GM23338 (cell line): ENCODE measurements around the gene TNNC1. TPM values are rescaled to one million over a fixed set of nuclear protein-coding genes. Genes with fewer than 3 reads are reported as not detected.

Experiments
- ATAC-seq: fragments of 200-7000 bp; cut with Tn5 transposase; 3 replicates; pipeline ENCODE4 v1.9.1; 2020
- DNase-seq: peaks from one replicate; pipeline ENCODE4 v3.0.0-alpha.2; 2015; ENCODE audit warnings: low spot score
- H2AFZ ChIP-seq: fragments of 200-600 bp; sonication (generic); 2 replicates; pipeline ENCODE4 v1.8.0; 2016; ENCODE audit warnings: antibody characterized with exemption, mild to moderate bottlenecking, moderate library complexity
- H3F3A ChIP-seq: fragments of 200-600 bp; sonication (generic); replicated peaks from 2 replicates; pipeline ENCODE4 v1.8.0; 2017; ENCODE audit warnings: antibody characterized with exemption, mixed run types, low read depth
- H3K27ac ChIP-seq: fragments of 200-600 bp; sonication (generic); 2 replicates; pipeline ENCODE4 v1.6.1; 2016; ENCODE audit warnings: low read depth
- H3K27me3 ChIP-seq: fragments of 200-600 bp; sonication (generic); 2 replicates; pipeline ENCODE4 v1.8.0; 2016; ENCODE audit warnings: mild to moderate bottlenecking, mixed run types, moderate library complexity; ENCODE audit not compliant: insufficient read depth
- H3K36me3 ChIP-seq: fragments of 200-600 bp; sonication (generic); 2 replicates; pipeline ENCODE4 v1.8.0; 2016; ENCODE audit warnings: mild to moderate bottlenecking; ENCODE audit not compliant: insufficient read depth
- H3K4me1 ChIP-seq: fragments of 200-600 bp; sonication (generic); 2 replicates; pipeline ENCODE4 v1.8.0; 2016; ENCODE audit warnings: mild to moderate bottlenecking, moderate library complexity; ENCODE audit not compliant: insufficient read depth
- H3K4me2 ChIP-seq: fragments of 200-600 bp; sonication (generic); 2 replicates; pipeline ENCODE4 v1.7.1; 2017; ENCODE audit warnings: mixed run types
- H3K4me3 ChIP-seq: fragments of 200-600 bp; sonication (generic); 2 replicates; pipeline ENCODE4 v1.6.1; 2016; ENCODE audit warnings: mixed run types
- H3K79me2 ChIP-seq: fragments of 200-600 bp; sonication (generic); replicated peaks from 2 replicates; pipeline ENCODE4 v1.8.0; 2017; ENCODE audit warnings: mild to moderate bottlenecking; ENCODE audit not compliant: insufficient read depth
- H3K9me2 ChIP-seq: fragments of 200-600 bp; sonication (generic); 2 replicates; pipeline ENCODE4 v1.8.0; 2017; ENCODE audit not compliant: insufficient read depth
- H4K20me1 ChIP-seq: fragments of 200-600 bp; sonication (generic); replicated peaks from 2 replicates; pipeline ENCODE4 v1.8.0; 2017; ENCODE audit warnings: mild to moderate bottlenecking; ENCODE audit not compliant: insufficient read depth
- H3K27ac Mint-ChIP-seq: 2 replicates; pipeline ENCODE4 v1.8.0; 2020; ENCODE audit warnings: inconsistent platforms, mild to moderate bottlenecking, moderate library complexity, mixed read lengths
- H3K27me3 Mint-ChIP-seq: 3 replicates; pipeline ENCODE4 v1.8.0; 2022; ENCODE audit warnings: low read depth, mild to moderate bottlenecking, moderate library complexity, mixed read lengths, inconsistent platforms; ENCODE audit not compliant: insufficient read depth, poor library complexity
- H3K36me3 Mint-ChIP-seq: 3 replicates; pipeline ENCODE4 v1.8.0; 2021; ENCODE audit warnings: low read depth, mild to moderate bottlenecking, inconsistent platforms, moderate library complexity, mixed read lengths
- H3K4me1 Mint-ChIP-seq: 3 replicates; pipeline ENCODE4 v1.8.0; 2020; ENCODE audit warnings: mild to moderate bottlenecking, inconsistent platforms, mixed read lengths
- H3K4me3 Mint-ChIP-seq: 3 replicates; pipeline ENCODE4 v1.8.0; 2021; ENCODE audit warnings: moderate library complexity, mild to moderate bottlenecking, inconsistent platforms, mixed read lengths
- H3K9me3 Mint-ChIP-seq: 3 replicates; pipeline ENCODE4 v1.8.0; 2020; ENCODE audit warnings: moderate library complexity, mild to moderate bottlenecking, inconsistent platforms, mixed read lengths
- CREB1 ChIP-seq: fragments of 250-450 bp; sonication (Bioruptor Pico); IDR thresholded peaks from 2 replicates; pipeline ENCODE4 v1.5.0; 2020; ENCODE audit warnings: low read depth, mild to moderate bottlenecking, moderate library complexity
- CTCF ChIP-seq, 2 experiments: fragments of 200-600 bp in 1 of 2; sonication (generic) in 1 of 2; conservative IDR thresholded peaks; 2 replicates each; pipeline versions ENCODE4 v1.5.1 to v1.6.1; 2016 to 2017; ENCODE audit warnings: antibody characterized with exemption in 2 of 2, low read depth in 2 of 2, mild to moderate bottlenecking in 2 of 2, moderate library complexity in 1 of 2
- EZH2 ChIP-seq: fragments of 200-600 bp; sonication (generic); IDR thresholded peaks from one replicate; pipeline ENCODE4 v1.8.0; 2017; ENCODE audit warnings: antibody characterized with exemption, mild to moderate bottlenecking, low read depth; ENCODE audit not compliant: unreplicated experiment
- EZH2phosphoT487 ChIP-seq: fragments of 200-600 bp; sonication (generic); IDR thresholded peaks from one replicate; pipeline ENCODE4 v1.8.1; 2018; ENCODE audit warnings: antibody characterized with exemption; ENCODE audit not compliant: unreplicated experiment
- JUNB ChIP-seq: IDR thresholded peaks from one replicate; pipeline ENCODE4 v1.6.1; 2016; ENCODE audit warnings: antibody characterized with exemption; ENCODE audit not compliant: unreplicated experiment
- NANOG ChIP-seq: IDR thresholded peaks from 2 replicates; pipeline ENCODE4 v1.6.1; 2016; ENCODE audit warnings: antibody characterized with exemption, borderline replicate concordance
- POLR2AphosphoS5 ChIP-seq: IDR thresholded peaks from 2 replicates; pipeline ENCODE4 v1.6.1; 2016; ENCODE audit warnings: antibody characterized with exemption, low read depth
- STAT1 ChIP-seq: IDR thresholded peaks from one replicate; pipeline ENCODE4 v1.6.1; 2016; ENCODE audit warnings: antibody characterized with exemption; ENCODE audit not compliant: unreplicated experiment
- ZNF114 ChIP-seq: fragments of 250-450 bp; sonication (Bioruptor Pico); IDR thresholded peaks from 2 replicates; pipeline ENCODE4 v1.5.0; 2020; ENCODE audit warnings: mild to moderate bottlenecking, moderate library complexity
- ZNF331 ChIP-seq: fragments of 250-450 bp; sonication (Bioruptor Pico); IDR thresholded peaks from 2 replicates; pipeline ENCODE4 v1.5.0; 2020; ENCODE audit warnings: low read depth, mild to moderate bottlenecking, moderate library complexity
- ZNF462 ChIP-seq: fragments of 250-450 bp; sonication (Bioruptor Pico); IDR thresholded peaks from 2 replicates; pipeline ENCODE4 v1.5.0; 2020; ENCODE audit warnings: mild to moderate bottlenecking, moderate library complexity
- polyA plus RNA-seq: library from polyadenylated mRNA; unstranded; fragments of >200 nt; fragmentation: Nextera tagmentation; extraction: Ambion mirVana; gene quantifications from 2 replicates; pipeline ENCODE4 v1.2.1, GENCODE V29; 2016
- total RNA-seq: library from RNA; depleted of rRNA; stranded (reverse); fragments of >200 nt; shearing (Covaris generic); gene quantifications from 2 replicates; pipeline ENCODE4 v1.2.3, GENCODE V29; 2014
- TF ChIP-seq, protein P1 (sequence below): IDR thresholded peaks from one replicate; pipeline ENCODE4 v1.6.1; 2018; ENCODE audit warnings: antibody characterized with exemption; ENCODE audit not compliant: unreplicated experiment

TNNC1 gene
- total and polyA plus RNA-seq, 2 experiments from 2014 or later = 6.5 to 6.9 TPM

- Mint-ChIP-seq H3K27me3 (peaks cover 10% of the 10 kb centered on the region), H3K9me3 (no peaks in the 10 kb centered on the region), H3K36me3 (peaks cover 24% of the 10 kb centered on the region), H3K4me3 (peak overlapping the region; percentile 88), H3K27ac (no peak overlapping the region), H3K4me1 (peaks cover 39% of the 10 kb centered on the region)
- no peaks in the 10 kb centered on the region for H3K9me2 ChIP-seq
- peaks cover 29% of the 10 kb centered on the region for H3K79me2 ChIP-seq
- H4K20me1 ChIP-seq = peaks cover 24% of the 10 kb centered on the region
- H3K36me3 ChIP-seq = peaks cover 22% of the 10 kb centered on the region; the same call in 1 of the 2 replicates
- H3F3A ChIP-seq = no peaks in the 10 kb centered on the region; the same call in 1 of the 2 replicates
- peak overlapping the region; percentile 96; the same call in 1 of the 2 replicates for H2AFZ ChIP-seq
- DNase-seq = no peak
- no peak for ATAC-seq
- H3K27me3 ChIP-seq = no peaks in the 10 kb centered on the region
- TF ChIP-seq POLR2AphosphoS5 (no peak), JUNB (no peak), EZH2phosphoT487 (no peak), NANOG (no peak), STAT1 (no peak), CTCF (conservative IDR thresholded peaks at IDR 0.05; ENCODE audit: low read depth in 2 of 2) (no peak), ZNF114 (CRISPR knock-in tag) (no peak), CREB1 (CRISPR knock-in tag) (no peak), ZNF462 (CRISPR knock-in tag) (no peak), ZNF331 (no peak), EZH2 (no peak)
- TF ChIP-seq, protein P1, sequence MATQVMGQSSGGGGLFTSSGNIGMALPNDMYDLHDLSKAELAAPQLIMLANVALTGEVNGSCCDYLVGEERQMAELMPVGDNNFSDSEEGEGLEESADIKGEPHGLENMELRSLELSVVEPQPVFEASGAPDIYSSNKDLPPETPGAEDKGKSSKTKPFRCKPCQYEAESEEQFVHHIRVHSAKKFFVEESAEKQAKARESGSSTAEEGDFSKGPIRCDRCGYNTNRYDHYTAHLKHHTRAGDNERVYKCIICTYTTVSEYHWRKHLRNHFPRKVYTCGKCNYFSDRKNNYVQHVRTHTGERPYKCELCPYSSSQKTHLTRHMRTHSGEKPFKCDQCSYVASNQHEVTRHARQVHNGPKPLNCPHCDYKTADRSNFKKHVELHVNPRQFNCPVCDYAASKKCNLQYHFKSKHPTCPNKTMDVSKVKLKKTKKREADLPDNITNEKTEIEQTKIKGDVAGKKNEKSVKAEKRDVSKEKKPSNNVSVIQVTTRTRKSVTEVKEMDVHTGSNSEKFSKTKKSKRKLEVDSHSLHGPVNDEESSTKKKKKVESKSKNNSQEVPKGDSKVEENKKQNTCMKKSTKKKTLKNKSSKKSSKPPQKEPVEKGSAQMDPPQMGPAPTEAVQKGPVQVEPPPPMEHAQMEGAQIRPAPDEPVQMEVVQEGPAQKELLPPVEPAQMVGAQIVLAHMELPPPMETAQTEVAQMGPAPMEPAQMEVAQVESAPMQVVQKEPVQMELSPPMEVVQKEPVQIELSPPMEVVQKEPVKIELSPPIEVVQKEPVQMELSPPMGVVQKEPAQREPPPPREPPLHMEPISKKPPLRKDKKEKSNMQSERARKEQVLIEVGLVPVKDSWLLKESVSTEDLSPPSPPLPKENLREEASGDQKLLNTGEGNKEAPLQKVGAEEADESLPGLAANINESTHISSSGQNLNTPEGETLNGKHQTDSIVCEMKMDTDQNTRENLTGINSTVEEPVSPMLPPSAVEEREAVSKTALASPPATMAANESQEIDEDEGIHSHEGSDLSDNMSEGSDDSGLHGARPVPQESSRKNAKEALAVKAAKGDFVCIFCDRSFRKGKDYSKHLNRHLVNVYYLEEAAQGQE = no peak
- no peak overlapping the region for H3K4me3 ChIP-seq
- H3K27ac ChIP-seq = no peak overlapping the region
- peaks cover 24% of the 10 kb centered on the region for H3K4me1 ChIP-seq
- peak overlapping the region; percentile 91 for H3K4me2 ChIP-seq
Measured at GRCh38 chr3:52454250-52454937, 553 bp upstream of the TNNC1 start.
